DOHH2 (cell line): ENCODE measurements around the gene ADIPOR2.

Experiments
- CTCF ChIP-seq: fragments of 200-600 bp; sonication (generic); IDR thresholded peaks from one replicate; pipeline ENCODE4 v1.5.1; 2014; ENCODE audit warnings: antibody characterized with exemption, mild to moderate bottlenecking, low read depth, low read length; ENCODE audit not compliant: poor library complexity, severe bottlenecking
- EZH2phosphoT487 ChIP-seq: fragments of 200-600 bp; sonication (generic); IDR thresholded peaks from 2 replicates; pipeline ENCODE4 v1.6.1; 2017; ENCODE audit warnings: borderline replicate concordance, mild to moderate bottlenecking, antibody characterized with exemption, low read length, moderate library complexity, mixed read lengths

GRCh38 chr12:1779783-1780182, 88.9 kb downstream of the ADIPOR2 start:
- no peak for TF ChIP-seq CTCF
- no peak for TF ChIP-seq EZH2phosphoT487
